Hematopoietic multipotent progenitor cell treated with erythropoietin and hydrocortisone succinate and interleukin-3 and kit ligand, for 4 days (in vitro differentiated cells): ENCODE measurements around the gene CRBN.

Experiments
- DNase-seq: peaks from one replicate; pipeline ENCODE4 v3.0.0-alpha.2; 2015

CRBN gene

GRCh38 chr3:3109407-3110298 is 69.8 kb downstream of the CRBN start:
- DNase-seq: peak; percentile 40

- DNase-seq: no peak
Measured at GRCh38 chr3:3107858-3108257, 71.6 kb downstream of the CRBN start.

- DNase-seq: no peak
Measured at GRCh38 chr3:3107181-3107580, 72.3 kb downstream of the CRBN start.

GRCh38 chr3:3105815-3106214 is 73.7 kb downstream of the CRBN start:
- no peak for DNase-seq

GRCh38 chr3:3105246-3105645 is 74.2 kb downstream of the CRBN start:
- DNase-seq: no peak

GRCh38 chr3:3102751-3103150 is 76.7 kb downstream of the CRBN start:
- no peak for DNase-seq

- DNase-seq: no peak
Measured at GRCh38 chr3:3101660-3102458, 77.6 kb downstream of the CRBN start.
